GM21526 (cell line): Measurements from ENCODE around the gene ROS1.

Source experiments
- ATAC-seq: cut with Tn5 transposase; IDR thresholded peaks from one replicate; pipeline ENCODE4 v1.9.1; 2021; ENCODE audit warnings: moderate library complexity; ENCODE audit not compliant: unreplicated experiment, low FRiP score

ROS1 gene

GRCh38 chr6:117326396-117326795, 99.3 kb downstream of the ROS1 start:
- ATAC-seq, result no peak

GRCh38 chr6:117317261-117317660, 108.5 kb downstream of the ROS1 start:
- peak; percentile 52 for ATAC-seq

DNA sequence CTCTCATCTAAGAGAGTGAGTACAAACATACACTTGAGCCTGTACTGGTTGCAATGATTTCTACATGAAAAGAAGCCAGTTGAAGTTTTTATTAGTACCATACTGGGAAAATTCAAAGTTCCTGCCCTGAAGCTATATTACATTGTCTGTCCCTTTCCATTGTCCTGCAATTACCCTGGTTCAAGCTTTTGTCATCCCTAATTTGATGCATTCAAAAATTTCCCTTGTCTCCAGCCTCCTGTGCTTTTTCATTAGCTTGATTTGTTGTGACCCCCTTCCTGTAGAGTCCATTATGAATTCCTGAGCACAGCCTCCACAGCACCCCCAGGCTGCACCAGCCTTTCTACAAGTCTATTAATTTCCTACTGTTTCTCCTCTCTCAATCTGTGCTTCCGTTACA, 114.0 kb downstream of the ROS1 start:
- no peak for ATAC-seq

- no peak for ATAC-seq
Measured at GRCh38 chr6:117311310-117311709, 114.4 kb downstream of the ROS1 start.

DNA sequence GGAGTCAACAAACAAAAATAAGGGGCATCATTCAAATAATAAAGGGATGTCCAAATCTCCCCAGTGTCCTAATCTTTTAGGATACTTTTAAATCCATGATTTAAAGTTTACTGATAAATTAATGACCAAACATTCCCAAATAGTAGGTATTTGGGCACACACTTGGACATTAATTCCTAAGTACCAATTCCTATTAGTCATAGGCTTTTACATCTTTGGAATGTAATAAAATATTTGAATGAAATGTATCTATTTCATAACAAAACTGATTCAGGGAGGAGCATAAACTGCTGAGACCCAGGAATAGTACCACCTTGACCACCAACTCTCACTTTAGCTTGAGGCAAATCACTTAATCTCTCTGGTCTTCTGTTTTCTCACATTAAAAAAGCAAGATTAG, 116.1 kb downstream of the ROS1 start:
- ATAC-seq, result no peak

DNA sequence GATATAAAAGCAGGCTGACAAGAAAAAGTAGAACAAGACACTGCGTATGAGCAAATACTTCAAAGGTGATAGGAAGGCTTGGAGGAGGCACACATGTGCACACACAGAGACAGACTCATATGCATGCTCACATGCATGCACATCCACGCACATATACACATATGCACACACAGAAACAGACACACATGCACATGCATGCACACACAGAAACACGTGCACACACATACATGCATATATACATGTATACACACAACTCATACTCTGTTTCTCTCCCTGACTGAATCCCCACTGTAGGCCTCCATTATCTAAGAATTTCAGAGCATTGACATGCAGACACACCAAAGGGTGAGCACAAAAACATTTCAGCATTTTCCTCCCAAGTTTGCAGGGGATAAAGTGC, 116.7 kb downstream of the ROS1 start:
- no peak for ATAC-seq

DNA sequence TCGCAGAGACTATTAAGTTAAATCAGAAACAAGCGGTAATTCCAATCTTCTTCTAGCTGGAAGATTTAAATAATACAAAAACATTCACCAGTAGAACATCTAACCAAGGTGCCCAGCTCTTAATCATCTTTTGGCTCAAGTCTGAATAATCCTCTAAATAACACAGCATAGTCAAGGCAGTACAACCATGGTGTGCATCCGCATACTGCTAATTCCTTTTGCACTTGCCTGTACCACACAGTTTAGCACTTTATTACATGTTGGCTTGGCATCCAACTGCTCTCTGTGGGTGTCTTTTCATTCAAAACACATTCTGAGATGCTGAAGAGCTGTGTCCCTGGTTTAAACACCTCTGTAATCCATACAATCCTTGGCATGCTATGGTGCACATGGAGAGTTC, 118.1 kb downstream of the ROS1 start:
- no peak for ATAC-seq

DNA sequence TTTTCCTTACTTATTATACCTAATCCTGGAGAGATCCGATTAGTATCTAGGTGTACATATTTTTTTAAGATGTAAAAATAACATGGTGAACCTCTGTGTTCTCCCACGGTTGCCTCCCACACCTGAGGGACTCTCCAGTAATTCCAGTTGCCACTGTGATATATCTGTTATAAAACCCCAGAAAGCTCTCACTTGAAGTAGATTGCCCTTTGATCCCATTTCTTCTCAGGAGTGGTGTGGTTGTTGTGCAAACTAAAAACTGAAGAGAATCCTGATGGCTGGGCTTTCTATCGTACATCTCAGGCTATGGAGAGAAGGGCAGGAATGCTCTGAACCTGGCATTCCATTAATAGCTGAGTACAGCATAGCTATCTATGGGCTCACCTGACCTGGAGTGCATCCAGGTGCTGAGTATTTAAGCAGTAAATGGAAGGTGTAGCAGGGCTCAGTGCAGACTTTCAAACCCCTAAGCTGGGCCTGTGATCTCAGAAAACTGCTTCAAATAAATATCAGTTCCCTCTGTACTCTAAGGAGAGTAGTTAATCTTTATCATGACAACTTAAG, 119.4 kb downstream of the ROS1 start:
- no peak for ATAC-seq

- ATAC-seq, result peak; percentile 47
Measured at GRCh38 chr6:117304446-117304845, 121.3 kb downstream of the ROS1 start.

DNA sequence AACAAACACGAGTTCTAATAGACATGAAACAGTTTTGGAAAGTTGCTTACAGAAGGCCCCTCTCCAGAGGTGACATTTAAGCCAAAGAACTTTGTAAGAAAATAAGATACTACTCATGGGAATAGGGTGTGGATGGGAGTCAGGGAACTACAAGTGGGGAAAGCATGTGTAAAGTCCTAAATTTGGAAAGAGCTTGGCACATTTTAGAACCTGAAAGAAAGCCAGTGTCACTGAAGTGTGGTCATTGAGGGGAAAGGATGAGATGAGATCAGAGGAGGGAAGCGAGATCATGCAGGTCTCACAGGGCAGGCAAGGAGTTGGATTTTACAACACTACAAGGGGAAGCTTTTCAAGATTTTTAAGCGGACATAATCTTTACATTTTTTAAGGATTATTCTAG, 122.4 kb downstream of the ROS1 start:
- no peak for ATAC-seq

GRCh38 chr6:117298941-117299340, 126.8 kb downstream of the ROS1 start:
- ATAC-seq, result no peak

DNA sequence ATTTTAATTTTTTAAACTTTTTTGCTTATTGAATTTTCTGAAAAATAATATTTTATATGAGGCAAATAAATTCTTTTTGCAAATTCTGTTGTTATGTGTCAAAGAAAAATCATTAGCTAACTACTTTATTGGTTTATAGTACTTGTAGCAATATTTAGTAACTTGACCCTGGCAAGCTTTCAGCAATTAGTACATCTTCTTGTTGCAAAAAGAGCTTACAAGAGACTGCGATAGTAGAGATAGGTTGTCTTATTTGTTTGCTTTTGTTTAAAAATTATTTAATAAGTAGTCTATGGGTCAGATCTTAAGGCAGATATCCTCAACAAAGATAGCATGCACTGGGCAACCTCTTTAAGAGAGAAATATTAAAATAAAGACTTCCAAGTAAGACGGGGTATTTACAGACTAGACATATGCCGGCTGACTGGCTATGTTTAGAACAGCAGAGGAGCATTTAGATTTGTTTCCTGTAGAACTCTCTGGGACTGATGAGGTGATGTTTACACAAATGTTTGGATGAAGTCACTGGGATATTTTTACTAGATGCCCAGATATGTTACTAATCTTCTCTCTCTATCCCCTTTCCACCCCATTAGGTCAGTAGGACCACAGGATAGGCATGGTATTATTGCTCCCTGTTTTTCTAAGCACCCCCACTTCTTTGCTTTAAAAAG, 135.4 kb downstream of the ROS1 start:
- ATAC-seq, result no peak

GRCh38 chr6:117288083-117288715, 137.5 kb downstream of the ROS1 start:
- no peak for ATAC-seq

GRCh38 chr6:117280922-117281321, 144.8 kb downstream of the ROS1 start:
- no peak for ATAC-seq

GRCh38 chr6:117276778-117277316, 148.9 kb downstream of the ROS1 start:
- no peak for ATAC-seq

GRCh38 chr6:117275711-117276110, 150.0 kb downstream of the ROS1 start:
- ATAC-seq, result no peak

- no peak for ATAC-seq
Measured at GRCh38 chr6:117275205-117275604, 150.5 kb downstream of the ROS1 start.

DNA sequence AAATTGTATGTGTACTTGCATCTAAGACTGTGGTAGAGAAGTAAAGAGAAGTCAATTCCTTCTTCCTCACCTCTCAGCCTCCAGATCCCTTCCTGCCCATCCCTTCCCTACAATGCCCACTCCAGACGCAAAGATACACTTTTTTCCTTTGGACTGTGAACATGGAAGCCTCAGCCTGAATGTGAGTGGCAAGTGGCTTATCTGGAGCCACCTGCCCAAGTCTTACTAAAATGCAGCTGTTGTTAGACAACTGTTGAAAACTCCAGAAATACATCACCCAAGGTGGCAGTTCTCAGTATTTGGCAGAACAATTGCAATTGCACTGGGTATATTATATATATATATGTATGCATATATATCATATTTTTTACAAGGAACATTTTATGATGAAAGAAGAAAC, 152.9 kb downstream of the ROS1 start:
- ATAC-seq, result no peak

DNA sequence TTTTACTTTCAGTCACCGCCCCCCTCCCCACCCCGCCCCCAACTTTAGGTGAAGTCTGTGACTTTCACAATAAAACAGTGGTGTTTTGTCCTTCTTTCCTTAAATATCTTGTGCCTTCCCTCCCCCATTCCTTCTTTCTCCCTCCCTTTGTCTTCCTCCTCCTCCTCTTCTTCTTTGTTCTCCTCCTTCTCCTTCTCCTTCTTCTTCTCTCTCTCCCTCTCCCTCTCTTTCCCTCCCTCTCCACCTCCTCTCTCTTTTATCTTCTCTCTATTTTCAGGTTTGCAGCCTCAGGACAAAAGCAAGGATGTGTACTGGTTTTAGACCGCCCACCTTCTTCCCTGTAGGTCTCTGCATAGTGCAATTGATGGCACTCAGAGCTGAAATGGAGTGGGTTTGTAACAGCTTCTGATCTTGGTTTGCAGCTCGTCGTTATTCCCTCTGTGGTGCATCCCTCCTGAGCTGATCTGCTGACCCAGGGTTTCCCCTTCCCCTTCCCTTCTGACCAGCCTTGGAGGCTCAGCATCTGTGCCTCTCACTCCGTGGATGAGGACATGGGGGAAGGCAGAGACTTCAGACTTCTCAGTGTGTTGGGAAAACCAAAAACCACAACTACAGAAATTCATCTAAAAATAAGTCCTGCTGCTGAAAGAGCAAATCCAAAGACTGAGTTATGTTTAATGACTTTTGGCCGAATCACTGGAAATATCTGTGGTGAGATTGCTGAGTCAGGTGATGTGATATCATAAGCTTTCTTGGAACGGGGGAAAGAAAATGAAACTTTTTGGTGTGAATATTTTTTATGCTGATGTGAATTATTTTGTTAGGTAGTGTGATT, 153.5 kb downstream of the ROS1 start:
- ATAC-seq, result no peak

DNA sequence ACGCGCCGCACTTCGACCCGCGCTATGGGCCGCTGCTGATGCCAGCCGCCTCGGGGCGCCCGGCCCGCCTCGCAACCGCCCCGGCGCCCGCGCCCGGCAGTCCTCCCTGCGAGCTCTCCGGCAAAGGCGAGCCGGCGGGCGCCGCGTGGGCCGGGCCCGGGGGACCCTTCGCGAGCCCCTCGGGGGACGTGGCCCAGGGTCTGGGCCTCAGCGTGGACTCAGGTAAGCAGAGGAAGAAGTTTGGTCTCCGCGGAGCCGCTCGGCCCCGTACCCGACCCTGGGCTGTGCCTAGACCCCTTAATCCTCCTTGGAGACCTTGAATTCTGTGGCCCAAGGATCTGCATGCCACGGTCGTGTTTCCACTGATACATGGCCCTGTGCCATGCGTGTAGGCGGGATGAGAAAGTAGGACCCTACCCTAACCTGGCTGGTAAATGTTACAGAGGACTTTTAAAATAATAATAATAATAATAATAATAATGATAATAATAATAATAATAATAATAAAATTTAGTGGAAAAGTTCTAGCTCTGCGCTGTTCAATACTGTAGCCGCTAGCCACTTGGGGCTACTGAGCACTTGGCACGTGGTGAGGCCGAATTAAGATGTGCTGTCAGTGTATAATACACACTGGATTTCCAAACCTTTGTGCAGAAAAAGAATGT, 154.8 kb downstream of the ROS1 start:
- ATAC-seq, result no peak
